GM19463 (cell line): ENCODE data around the gene E2F3.

Experiments used
- ATAC-seq: cut with Tn5 transposase; IDR thresholded peaks from one replicate; pipeline ENCODE4 v1.9.1; 2021; ENCODE audit warnings: mild to moderate bottlenecking, moderate library complexity; ENCODE audit not compliant: unreplicated experiment

Gene E2F3

GRCh38 chr6:20401205-20402091 lies at the start of gene E2F3:
Gene E2F3, plus strand, starts transcription at chr6:20401879. Its CDS starts 354 bp downstream, at chr6:20402233.
- peak; percentile 77 for ATAC-seq

- ATAC-seq, result no peak
These were observed 49.3 kb upstream of the E2F3 start for GRCh38 chr6:20352346-20352745.

DNA sequence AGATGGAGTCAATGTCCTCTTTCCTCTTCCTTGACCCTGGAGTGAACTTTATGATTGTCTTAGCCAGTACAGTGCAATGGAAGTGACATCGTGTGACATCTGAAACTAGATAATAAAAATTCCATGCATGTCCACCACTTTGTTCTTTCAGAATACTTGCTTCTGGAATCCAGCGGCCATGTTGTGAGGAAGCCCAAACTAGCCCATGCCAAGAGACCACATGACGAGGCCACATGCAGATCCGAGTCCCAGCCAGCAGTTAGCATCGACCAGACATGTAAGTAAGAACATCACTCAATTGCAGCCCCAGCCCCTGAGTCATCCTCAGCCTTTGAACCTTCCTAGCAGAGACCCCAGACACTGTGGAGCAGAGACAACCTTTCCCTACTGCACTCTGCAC lies 48.5 kb upstream of the E2F3 start:
- ATAC-seq, result no peak

- no peak for ATAC-seq
These were observed 47.3 kb upstream of the E2F3 start for GRCh38 chr6:20354366-20354765.

- ATAC-seq, result no peak
These were observed 41.1 kb upstream of the E2F3 start for GRCh38 chr6:20360471-20361119.

DNA sequence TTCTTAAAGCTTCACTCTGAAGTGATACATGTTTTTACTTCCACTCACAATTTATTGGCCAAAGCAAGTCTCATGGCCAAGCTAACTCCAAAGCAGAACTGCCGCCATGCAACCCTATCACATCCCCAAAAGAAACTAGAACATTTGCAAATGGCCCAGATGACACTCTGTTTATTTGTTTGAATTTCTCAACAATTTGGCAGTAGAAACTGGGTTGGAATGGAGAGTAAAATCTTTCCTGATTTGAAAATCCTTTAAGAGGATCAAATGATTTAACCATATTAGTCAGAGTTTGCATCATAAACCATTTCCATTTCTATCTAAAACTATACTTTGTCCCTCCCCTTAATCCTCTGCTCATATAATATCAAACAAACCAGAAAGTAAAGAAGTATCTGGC lies 39.1 kb upstream of the E2F3 start:
- ATAC-seq, result no peak

GRCh38 chr6:20364327-20364726 lies 37.4 kb upstream of the E2F3 start:
- ATAC-seq, result no peak

GRCh38 chr6:20365456-20365855 lies 36.2 kb upstream of the E2F3 start:
- ATAC-seq, result peak; percentile 89

GRCh38 chr6:20366082-20366830 lies 35.4 kb upstream of the E2F3 start:
- ATAC-seq, result no peak

DNA sequence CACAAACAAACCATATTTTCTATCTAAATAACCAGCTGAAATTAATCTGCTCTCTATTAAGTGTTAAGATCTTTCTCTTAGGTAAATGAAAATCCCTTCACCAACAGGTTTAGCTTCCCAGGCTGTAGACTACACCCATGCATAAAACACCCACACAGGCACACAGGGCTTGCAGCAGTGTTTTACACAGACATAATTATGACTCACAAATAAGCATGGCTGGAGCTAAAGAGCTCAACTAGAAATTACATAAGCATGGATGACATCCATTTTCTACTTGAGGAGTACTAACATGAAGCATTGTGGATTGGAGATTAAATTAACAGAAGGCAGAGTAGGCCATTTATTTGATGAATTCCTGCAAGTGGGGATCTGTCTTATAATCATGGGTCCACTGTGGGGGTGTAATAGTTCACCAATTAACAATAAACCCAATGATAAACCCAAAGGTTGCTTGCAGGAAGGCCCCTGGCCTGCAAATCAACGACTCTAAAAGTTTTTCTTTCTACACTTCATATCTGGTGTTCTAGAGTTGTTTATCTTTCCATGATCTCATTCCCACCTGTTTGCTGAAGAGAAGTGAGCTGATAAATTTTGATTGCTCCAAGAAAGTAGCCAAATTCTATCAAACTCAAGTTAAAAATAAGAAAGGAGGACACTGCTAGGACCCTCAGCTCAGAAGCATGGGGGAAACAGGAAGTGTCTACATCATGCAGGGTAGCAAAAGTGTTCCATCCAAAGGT lies 33.8 kb upstream of the E2F3 start:
- no peak for ATAC-seq

- ATAC-seq, result no peak
These were observed 31.3 kb upstream of the E2F3 start for GRCh38 chr6:20370393-20370792.

GRCh38 chr6:20370801-20371200 lies 30.9 kb upstream of the E2F3 start:
- no peak for ATAC-seq

GRCh38 chr6:20375436-20375835 lies 26.2 kb upstream of the E2F3 start:
- no peak for ATAC-seq

DNA sequence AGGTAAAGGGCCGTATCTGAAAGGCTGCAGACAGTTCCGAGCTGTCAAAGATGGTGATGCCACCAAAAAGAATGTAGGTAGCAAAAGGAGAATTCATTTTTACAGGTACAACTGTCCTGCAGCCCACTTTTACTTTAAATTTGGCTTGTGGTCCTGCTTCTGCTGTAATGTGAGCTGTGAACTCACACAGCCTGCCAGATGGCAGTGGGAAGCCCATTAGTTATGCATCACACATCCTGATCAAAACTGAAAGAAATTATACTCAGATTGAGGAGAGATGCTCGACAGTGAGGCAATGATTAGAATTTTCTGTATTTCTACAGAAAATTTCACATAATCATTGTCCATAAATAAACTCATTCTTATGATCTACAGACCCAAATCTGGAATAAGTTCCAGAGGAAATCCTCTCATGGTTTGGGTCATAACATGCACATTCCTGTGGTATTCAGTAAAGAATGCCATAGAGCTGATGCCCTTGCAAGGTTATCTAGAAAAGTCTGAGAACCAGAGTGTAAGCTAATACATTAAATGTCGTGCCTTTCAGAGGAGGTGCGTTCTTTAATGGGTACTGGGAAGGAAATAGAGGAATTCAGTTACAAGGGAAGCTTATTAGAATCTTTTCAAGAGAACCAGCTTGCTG lies 23.9 kb upstream of the E2F3 start:
- ATAC-seq, result no peak

DNA sequence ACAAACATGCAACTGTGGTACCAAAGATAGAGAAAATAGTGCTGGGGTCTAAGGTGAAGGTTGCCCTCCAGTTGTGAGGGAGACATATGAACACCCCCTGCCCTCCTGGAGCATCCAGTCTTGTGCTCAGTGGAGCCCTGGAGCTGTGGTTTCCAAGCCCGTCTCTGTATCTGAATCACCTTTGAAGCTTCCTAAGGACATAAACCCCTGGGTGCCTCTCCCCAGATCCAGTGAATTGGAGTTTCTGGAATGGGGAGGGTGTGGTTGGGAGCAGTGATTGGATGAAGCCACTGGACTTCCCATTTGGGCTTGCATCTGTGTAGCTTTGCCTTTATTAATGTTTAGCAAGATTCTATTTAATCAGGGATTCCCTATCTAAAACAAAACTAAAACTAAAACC lies 22.4 kb upstream of the E2F3 start:
- no peak for ATAC-seq

- no peak for ATAC-seq
These were observed 15.5 kb upstream of the E2F3 start for GRCh38 chr6:20386218-20386617.

DNA sequence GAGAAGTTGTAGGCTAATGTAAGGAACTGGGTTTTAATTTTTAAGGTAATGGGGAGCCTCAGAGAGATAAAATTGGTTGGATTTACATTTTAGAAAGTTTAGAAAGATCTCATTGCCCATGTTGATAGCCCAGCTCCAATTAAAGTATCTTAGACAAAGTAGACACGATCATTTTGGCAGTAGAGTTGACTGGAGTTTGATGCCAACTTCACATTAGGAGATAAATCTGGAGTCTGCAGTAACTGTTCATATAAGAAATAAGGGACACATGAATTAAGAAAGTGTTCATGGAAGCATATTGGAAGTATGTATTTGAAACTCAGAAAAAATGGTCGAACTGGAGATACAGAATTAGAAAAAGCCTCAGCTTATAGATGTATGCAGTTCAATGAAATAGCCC lies 12.6 kb upstream of the E2F3 start:
- ATAC-seq, result no peak

DNA sequence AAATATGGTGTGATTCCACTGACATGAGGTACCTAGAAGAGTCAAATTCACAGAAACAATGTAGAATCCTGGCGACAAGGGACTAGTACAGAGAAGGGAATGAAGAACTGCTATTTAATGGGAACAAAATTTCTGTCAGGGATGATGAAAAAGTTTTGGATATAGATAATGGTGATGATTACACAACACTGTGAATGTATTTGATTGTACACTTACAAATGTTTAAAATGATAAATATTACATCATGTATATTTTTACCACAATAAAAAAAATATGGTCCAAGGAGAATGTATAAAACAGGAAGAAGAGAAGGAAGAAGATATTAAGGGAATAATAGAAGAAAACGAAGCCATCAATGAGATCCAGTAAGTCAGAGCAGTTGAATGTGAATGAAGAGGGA lies 8.4 kb upstream of the E2F3 start:
- no peak for ATAC-seq

GRCh38 chr6:20399518-20399917 lies 2.2 kb upstream of the E2F3 start:
- no peak for ATAC-seq

DNA sequence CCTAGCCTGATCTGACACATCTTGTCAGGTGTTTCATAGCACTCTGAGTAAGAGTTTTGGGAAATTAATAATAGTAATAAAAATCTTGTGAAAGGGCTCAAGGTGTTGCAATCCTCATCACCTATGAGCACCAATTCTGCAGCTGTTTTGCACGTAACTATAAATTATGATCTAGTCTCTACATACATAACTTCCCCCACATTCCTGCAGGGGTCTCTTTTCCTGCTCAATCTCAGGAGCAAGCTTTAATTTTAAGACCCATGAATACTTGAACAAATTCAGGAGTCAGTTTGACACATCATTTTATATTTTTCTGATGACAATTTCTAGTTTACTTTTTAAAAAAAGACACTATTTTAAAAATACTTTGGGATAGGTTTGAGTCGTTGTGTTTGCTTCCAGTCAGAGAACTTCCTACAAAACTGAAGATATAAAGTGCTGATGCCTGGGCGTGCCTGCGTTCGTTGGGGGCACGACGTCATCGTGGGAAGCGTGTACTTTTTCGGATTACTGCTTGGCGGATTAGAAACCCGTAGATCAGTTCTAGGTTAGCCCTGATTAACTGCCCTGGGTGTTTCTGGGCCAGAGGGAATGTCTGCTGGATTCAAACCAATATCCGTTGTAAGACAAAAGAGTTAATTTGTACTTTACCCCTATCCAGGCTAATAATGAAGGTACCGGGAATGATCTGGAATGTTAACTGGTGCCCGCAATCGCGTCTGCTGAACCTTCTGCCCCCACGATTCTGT lies 1.0 kb upstream of the E2F3 start:
- ATAC-seq, result no peak
